ENCODE data around the gene FUT6.
"Not testable (repeated sequence)": the region's sequence is repeated elsewhere in the genome, so short reads cannot be mapped to it uniquely, and the experiment has no call there.

The FUT6 gene

DNA sequence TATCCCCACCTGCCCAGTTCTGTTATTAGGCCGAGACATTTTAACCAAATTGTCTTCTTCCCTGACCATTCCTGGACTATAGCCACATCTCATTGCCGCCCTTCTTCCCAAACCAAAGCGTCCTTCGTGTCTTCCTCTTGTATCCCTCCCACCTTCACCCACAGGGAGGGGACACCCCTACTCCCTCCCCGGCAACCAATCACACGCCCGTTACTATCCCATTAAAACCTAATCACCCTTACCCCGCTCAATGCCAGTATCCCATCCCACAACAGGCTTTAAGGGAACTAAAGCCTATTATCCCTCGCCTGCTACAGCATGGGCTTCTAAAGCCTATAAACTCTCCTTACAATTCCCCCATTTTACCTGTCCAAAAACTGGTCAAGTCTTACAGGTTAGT, 15.6 kb upstream of the FUT6 start:
- not testable (repeated sequence) for H3K27me3 ChIP-seq (ENCODE audit: control insufficient read depth, insufficient read depth, low read length); H3K4me3 ChIP-seq (ENCODE audit: low read depth, low read length); H3K36me3 ChIP-seq (ENCODE audit: control insufficient read depth, insufficient read depth, low read length); H3K9me3 ChIP-seq (ENCODE audit: control insufficient read depth, insufficient read depth, low read depth, low read length); H3K27ac ChIP-seq (ENCODE audit: low read depth, low read length); H3K9ac ChIP-seq (ENCODE audit: low read length); H3K4me1 ChIP-seq (ENCODE audit: control insufficient read depth, insufficient read depth, low read length)

- H3K9me3 ChIP-seq (ENCODE audit: control insufficient read depth, insufficient read depth, low read depth, low read length); H3K27me3 ChIP-seq (ENCODE audit: control insufficient read depth, insufficient read depth, low read length): not testable (repeated sequence)
Measured at GRCh38 chr19:5854121-5854520, 14.6 kb upstream of the FUT6 start.

GRCh38 chr19:5851302-5851701, 11.8 kb upstream of the FUT6 start, which contains the start of gene FUT3:
TSS of gene FUT3 (minus strand) at chr19:5851449.
- H3K27ac ChIP-seq (ENCODE audit: low read depth, low read length): no peak within 1 kb of the TSS
- H3K27me3 ChIP-seq (ENCODE audit: control insufficient read depth, insufficient read depth, low read length): peaks cover 4% of the 10 kb centered on the region; the same call in 1 of the 2 replicates
- H3K36me3 ChIP-seq (ENCODE audit: control insufficient read depth, insufficient read depth, low read length): no peaks in the 10 kb centered on the region
- no peak within 1 kb of the TSS for H3K4me3 ChIP-seq (ENCODE audit: low read depth, low read length)
- no peaks in the 10 kb centered on the region; the same call in 1 of the 2 replicates for H3K9me3 ChIP-seq (ENCODE audit: control insufficient read depth, insufficient read depth, low read depth, low read length)
- no peaks in the 10 kb centered on the region for H3K4me1 ChIP-seq (ENCODE audit: control insufficient read depth, insufficient read depth, low read length)
- H3K9ac ChIP-seq (ENCODE audit: low read length): no peak within 1 kb of the TSS

More at GRCh38 chr19:5854121-5854520, 14.6 kb upstream of the FUT6 start:
- H3K9ac ChIP-seq (ENCODE audit: low read length); H3K4me1 ChIP-seq (ENCODE audit: control insufficient read depth, insufficient read depth, low read length); H3K27ac ChIP-seq (ENCODE audit: low read depth, low read length); H3K36me3 ChIP-seq (ENCODE audit: control insufficient read depth, insufficient read depth, low read length); H3K4me3 ChIP-seq (ENCODE audit: low read depth, low read length): not testable (repeated sequence)

DNA sequence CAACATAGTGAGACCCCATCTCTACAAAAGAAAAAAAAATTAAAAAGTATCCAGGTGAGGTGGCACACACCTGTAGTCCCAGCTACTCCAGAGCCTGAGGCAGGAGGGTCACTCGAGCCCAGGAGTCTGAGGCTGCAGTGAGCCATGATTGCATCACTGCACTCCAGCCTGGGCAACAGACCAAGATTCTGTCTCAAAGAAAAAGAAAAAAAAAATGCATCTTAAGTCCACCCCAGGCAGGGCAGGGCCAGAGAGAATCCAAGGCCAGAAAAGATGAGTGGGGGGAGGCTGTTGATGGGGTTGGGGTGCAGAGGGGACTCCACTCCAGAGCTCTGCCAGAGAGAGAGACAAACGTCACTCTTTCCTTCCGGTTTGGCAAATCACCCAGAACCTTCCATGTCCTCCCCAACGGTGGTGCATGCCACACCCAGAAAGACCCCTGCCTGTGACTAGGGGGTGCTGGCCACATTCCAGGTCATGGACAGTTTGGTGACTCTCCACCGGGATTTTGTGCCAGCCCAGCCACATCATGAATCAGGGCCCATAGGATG, 11.3 kb upstream of the FUT6 start:
- Histone ChIP-seq H3K36me3 (ENCODE audit: control insufficient read depth, insufficient read depth, low read length) (no peaks in the 10 kb centered on the region), H3K9me3 (ENCODE audit: control insufficient read depth, insufficient read depth, low read depth, low read length) (no peaks in the 10 kb centered on the region; the same call in 1 of the 2 replicates), H3K27me3 (ENCODE audit: control insufficient read depth, insufficient read depth, low read length) (no peaks in the 10 kb centered on the region; the same call in 1 of the 2 replicates), H3K4me3 (ENCODE audit: low read depth, low read length) (no peak overlapping the region), H3K27ac (ENCODE audit: low read depth, low read length) (no peak overlapping the region), H3K9ac (ENCODE audit: low read length) (no peak overlapping the region), H3K4me1 (ENCODE audit: control insufficient read depth, insufficient read depth, low read length) (no peaks in the 10 kb centered on the region)

- H3K36me3 ChIP-seq (ENCODE audit: control insufficient read depth, insufficient read depth, low read length): no peaks in the 10 kb centered on the region
- no peak overlapping the region for H3K9ac ChIP-seq (ENCODE audit: low read length)
- H3K27me3 ChIP-seq (ENCODE audit: control insufficient read depth, insufficient read depth, low read length): no peaks in the 10 kb centered on the region; the same call in 1 of the 2 replicates
- H3K4me3 ChIP-seq (ENCODE audit: low read depth, low read length): no peak overlapping the region
- H3K27ac ChIP-seq (ENCODE audit: low read depth, low read length): no peak overlapping the region
- no peaks in the 10 kb centered on the region; the same call in 1 of the 2 replicates for H3K9me3 ChIP-seq (ENCODE audit: control insufficient read depth, insufficient read depth, low read depth, low read length)
- no peaks in the 10 kb centered on the region for H3K4me1 ChIP-seq (ENCODE audit: control insufficient read depth, insufficient read depth, low read length)
Measured at GRCh38 chr19:5850189-5850588, 10.7 kb upstream of the FUT6 start.

DNA sequence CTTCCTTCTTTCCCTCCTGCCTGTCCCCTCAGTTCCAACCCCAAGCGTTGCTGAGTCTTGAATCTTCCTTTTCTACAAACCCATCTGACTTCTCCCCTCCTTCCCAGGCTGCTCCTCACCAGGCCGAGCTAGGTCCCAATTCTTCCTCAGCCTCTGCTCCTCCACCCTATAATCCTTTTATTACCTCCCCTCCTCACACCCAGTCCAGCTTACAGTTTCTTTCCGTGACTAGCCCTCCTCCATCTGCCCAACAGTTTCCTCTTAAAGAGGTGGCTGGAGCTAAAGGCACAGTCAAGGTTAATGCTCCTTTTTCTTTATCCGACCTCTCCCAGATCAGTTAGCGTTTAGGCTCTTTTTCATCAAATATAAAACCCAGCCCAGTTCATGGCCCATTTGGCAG, 9.1 kb upstream of the FUT6 start:
- not testable (repeated sequence) for H3K4me1 ChIP-seq (ENCODE audit: control insufficient read depth, insufficient read depth, low read length); H3K27me3 ChIP-seq (ENCODE audit: control insufficient read depth, insufficient read depth, low read length)

DNA sequence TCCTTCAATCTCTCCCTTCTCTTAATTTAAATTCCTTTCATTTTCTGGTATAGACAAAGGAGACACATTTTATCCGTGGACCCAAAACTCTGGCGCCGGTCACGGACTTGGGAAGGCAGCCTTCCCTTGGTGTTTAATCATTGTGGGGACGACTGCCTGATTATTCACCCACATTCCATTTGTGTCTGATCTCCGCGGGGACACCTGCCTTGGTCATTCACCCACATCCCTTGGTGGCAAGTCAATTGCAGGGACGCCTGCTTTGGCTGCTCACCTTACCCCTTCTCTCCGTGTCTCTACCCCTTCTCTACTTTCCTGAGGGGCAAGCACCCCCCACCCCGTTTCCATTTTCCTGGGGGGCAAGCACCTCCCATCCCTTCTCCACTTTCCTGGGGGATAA, 8.3 kb upstream of the FUT6 start:
- not testable (repeated sequence) for H3K9ac ChIP-seq (ENCODE audit: low read length); H3K27me3 ChIP-seq (ENCODE audit: control insufficient read depth, insufficient read depth, low read length); H3K36me3 ChIP-seq (ENCODE audit: control insufficient read depth, insufficient read depth, low read length); H3K4me3 ChIP-seq (ENCODE audit: low read depth, low read length); H3K9me3 ChIP-seq (ENCODE audit: control insufficient read depth, insufficient read depth, low read depth, low read length); H3K4me1 ChIP-seq (ENCODE audit: control insufficient read depth, insufficient read depth, low read length); H3K27ac ChIP-seq (ENCODE audit: low read depth, low read length)

More for the DNA sequence above, 9.1 kb upstream of the FUT6 start:
- H3K27ac ChIP-seq (ENCODE audit: low read depth, low read length); H3K9ac ChIP-seq (ENCODE audit: low read length); H3K36me3 ChIP-seq (ENCODE audit: control insufficient read depth, insufficient read depth, low read length); H3K9me3 ChIP-seq (ENCODE audit: control insufficient read depth, insufficient read depth, low read depth, low read length); H3K4me3 ChIP-seq (ENCODE audit: low read depth, low read length): not testable (repeated sequence)

DNA sequence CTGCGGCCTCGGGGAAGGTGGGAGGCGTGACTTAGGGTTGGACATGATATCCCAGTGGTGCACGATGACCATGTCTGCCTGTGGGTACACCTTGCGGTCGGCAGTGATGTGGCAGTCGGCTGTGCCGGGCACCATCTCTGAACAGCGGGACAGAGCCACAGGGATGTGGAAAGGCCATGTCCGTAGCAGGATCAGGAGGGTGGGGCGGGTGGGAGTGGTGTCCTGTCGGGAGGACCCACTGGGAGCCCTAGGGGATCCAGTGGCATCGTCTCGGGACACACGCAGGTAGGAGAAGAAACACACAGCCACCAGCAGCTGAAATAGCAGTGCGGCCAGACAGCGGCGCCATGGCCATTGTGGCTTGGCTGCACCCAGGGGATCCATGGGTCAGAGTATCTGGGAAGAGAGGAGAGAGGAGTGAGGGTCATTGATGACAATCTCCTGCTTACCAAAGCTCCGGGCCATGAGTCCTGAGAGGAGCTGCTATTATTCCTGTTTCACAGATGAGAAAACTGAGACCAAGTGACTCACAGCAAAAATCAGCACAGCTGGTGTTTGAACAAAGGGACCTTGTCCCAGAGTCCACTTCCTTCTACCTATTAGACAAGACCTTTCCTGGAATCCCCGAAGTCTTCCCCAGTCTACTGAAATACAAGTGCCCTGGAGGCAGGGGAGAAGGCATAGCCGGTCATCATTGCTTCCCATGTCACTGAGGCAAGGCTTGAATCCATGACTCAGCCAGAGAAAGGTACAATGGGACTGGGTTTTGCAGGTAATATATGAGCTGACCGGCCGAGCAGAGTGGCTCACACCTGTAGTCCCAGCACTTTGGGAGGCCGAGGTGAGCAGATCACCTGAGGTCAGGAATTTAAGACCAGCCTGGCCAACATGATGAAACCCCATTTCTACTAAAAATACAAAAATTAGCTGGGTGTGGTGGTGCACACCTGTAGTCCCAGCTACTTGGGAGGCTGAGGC, 5.2 kb upstream of the FUT6 start:
- H3K9me3 ChIP-seq (ENCODE audit: control insufficient read depth, insufficient read depth, low read depth, low read length): no peaks in the 10 kb centered on the region; the same call in 1 of the 2 replicates
- no peak overlapping the region for H3K4me3 ChIP-seq (ENCODE audit: low read depth, low read length)
- H3K36me3 ChIP-seq (ENCODE audit: control insufficient read depth, insufficient read depth, low read length): no peaks in the 10 kb centered on the region
- no peak overlapping the region for H3K27ac ChIP-seq (ENCODE audit: low read depth, low read length)
- H3K9ac ChIP-seq (ENCODE audit: low read length): no peak overlapping the region
- no peaks in the 10 kb centered on the region for H3K4me1 ChIP-seq (ENCODE audit: control insufficient read depth, insufficient read depth, low read length)
- no peaks in the 10 kb centered on the region for H3K27me3 ChIP-seq (ENCODE audit: control insufficient read depth, insufficient read depth, low read length)

- no peaks in the 10 kb centered on the region for H3K27me3 ChIP-seq (ENCODE audit: control insufficient read depth, insufficient read depth, low read length)
- no peaks in the 10 kb centered on the region; the same call in 1 of the 2 replicates for H3K9me3 ChIP-seq (ENCODE audit: control insufficient read depth, insufficient read depth, low read depth, low read length)
- H3K9ac ChIP-seq (ENCODE audit: low read length): no peak overlapping the region
- H3K4me3 ChIP-seq (ENCODE audit: low read depth, low read length): no peak overlapping the region
- H3K4me1 ChIP-seq (ENCODE audit: control insufficient read depth, insufficient read depth, low read length): no peaks in the 10 kb centered on the region
- no peaks in the 10 kb centered on the region for H3K36me3 ChIP-seq (ENCODE audit: control insufficient read depth, insufficient read depth, low read length)
- no peak overlapping the region for H3K27ac ChIP-seq (ENCODE audit: low read depth, low read length)
Measured at GRCh38 chr19:5843295-5843927, 3.9 kb upstream of the FUT6 start.

GRCh38 chr19:5841735-5842111, 2.2 kb upstream of the FUT6 start:
- H3K9me3 ChIP-seq (ENCODE audit: control insufficient read depth, insufficient read depth, low read depth, low read length); H3K9ac ChIP-seq (ENCODE audit: low read length); H3K4me1 ChIP-seq (ENCODE audit: control insufficient read depth, insufficient read depth, low read length); H3K27me3 ChIP-seq (ENCODE audit: control insufficient read depth, insufficient read depth, low read length); H3K4me3 ChIP-seq (ENCODE audit: low read depth, low read length); H3K27ac ChIP-seq (ENCODE audit: low read depth, low read length); H3K36me3 ChIP-seq (ENCODE audit: control insufficient read depth, insufficient read depth, low read length): not testable (repeated sequence)

All from HUES6 (cell line).